Measurements from ENCODE around the gene SPRR2G.
"Not testable (repeated sequence)": the region's sequence is repeated elsewhere in the genome, so short reads cannot be mapped to it uniquely, and the experiment has no call there.

The SPRR2G gene

GRCh38 chr1:153119491-153119971 is 31.2 kb downstream of the SPRR2G start:
- in situ Hi-C loops (cut with HindIII; ENCODE audit: low sequenced_read_pairs), result no loop called here

DNA sequence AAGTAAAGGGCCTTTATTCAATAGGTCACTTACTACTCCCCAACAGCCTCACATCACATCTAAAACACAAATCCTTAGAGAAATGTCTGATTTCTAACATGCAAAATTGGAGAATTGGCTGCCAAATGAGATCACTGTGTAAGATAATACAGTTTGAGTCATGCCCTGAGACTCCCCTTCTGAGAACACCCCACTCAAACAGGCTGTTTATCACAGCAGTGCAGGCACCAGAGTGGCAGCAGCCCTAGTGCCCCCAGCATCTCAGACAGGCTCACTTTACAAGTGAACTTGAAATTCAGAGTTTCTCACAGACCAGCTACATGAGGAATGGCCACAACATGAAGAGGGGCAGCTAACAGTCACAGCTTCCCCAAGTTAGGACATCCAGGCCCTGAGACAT is 35.4 kb downstream of the SPRR2G start:
- in situ Hi-C loops (cut with HindIII; ENCODE audit: low sequenced_read_pairs), result not testable (repeated sequence)

- in situ Hi-C loops (cut with HindIII; ENCODE audit: low sequenced_read_pairs), result no loop called here
Observed at GRCh38 chr1:153113416-153113815, 37.3 kb downstream of the SPRR2G start, which contains the start of gene SPRR2F. SPRR2F (minus strand) TSS chr1:153113516; CDS start chr1:153112733, 783 bp downstream.

DNA sequence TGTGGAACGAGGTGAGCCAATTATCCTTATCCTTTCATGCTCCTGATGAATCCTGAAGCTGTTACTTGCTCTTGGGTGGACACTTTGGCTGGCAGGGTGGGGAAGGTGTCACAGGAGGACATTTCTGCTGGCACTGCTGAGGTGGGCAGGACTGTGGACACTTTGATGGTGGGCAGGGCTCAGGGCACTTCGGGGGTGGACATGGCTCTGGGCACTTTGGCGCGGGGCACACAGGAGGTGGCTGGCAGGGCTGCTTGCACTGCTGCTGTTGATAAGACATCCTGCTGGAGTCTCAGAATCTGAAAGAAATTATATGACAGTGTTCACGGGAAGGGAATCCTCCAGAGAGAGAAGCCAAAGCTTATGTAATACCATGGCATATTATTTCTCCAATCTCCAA is 38.2 kb downstream of the SPRR2G start:
- in situ Hi-C loops (cut with HindIII; ENCODE audit: low sequenced_read_pairs), result not testable (repeated sequence)

DNA sequence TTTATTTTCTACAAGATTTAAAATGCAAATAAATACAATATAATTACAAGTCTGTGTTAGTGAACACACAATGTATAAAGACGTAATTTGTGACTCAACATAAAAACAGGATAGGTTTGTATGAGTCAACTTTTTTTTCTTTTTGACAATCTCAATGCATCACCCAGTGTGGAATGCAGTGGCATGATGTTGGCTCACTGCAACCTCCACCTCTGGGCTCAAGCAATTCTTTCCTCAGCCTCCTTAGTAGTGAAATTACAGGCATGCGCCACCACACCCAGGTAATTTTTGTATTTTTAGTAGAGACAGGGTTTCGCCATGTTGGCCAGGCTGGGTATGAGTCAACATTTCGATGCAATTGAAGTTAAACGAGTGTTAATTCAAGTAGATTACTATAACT is 50.4 kb downstream of the SPRR2G start:
- in situ Hi-C loops (cut with HindIII; ENCODE audit: low sequenced_read_pairs), result no loop called here

Measured in DLD1 (cell line).